ENCODE results near the gene PIK3R2.
A peak's percentile ranks its signal among the peaks of the same experiment; 100 is the strongest.

The PIK3R2 gene

GRCh38 chr19:18152442-18152816, 534 bp upstream of the PIK3R2 start:
- TF ChIP-seq MYC (IDR thresholded peaks at IDR 0.05; ENCODE audit: low read depth, low read length) (peak; percentile 74; the same call in 1 of the 2 replicates), MAX (IDR thresholded peaks at IDR 0.05; ENCODE audit: low read depth, low read length) (peak; percentile 76), POLR2A (IDR thresholded peaks at IDR 0.05; ENCODE audit: extremely low read depth, insufficient read length) (no peak)
- TF ChIP-seq, protein P1, sequence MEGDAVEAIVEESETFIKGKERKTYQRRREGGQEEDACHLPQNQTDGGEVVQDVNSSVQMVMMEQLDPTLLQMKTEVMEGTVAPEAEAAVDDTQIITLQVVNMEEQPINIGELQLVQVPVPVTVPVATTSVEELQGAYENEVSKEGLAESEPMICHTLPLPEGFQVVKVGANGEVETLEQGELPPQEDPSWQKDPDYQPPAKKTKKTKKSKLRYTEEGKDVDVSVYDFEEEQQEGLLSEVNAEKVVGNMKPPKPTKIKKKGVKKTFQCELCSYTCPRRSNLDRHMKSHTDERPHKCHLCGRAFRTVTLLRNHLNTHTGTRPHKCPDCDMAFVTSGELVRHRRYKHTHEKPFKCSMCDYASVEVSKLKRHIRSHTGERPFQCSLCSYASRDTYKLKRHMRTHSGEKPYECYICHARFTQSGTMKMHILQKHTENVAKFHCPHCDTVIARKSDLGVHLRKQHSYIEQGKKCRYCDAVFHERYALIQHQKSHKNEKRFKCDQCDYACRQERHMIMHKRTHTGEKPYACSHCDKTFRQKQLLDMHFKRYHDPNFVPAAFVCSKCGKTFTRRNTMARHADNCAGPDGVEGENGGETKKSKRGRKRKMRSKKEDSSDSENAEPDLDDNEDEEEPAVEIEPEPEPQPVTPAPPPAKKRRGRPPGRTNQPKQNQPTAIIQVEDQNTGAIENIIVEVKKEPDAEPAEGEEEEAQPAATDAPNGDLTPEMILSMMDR (IDR thresholded peaks at IDR 0.05; ENCODE audit: low read depth, low read length): peak; percentile 57
- peak overlapping the region; percentile 67 for H3K4me3 ChIP-seq (ENCODE audit: low read depth, low read length)
- DNase-seq (ENCODE audit: low read depth): peak; percentile 99

DNA sequence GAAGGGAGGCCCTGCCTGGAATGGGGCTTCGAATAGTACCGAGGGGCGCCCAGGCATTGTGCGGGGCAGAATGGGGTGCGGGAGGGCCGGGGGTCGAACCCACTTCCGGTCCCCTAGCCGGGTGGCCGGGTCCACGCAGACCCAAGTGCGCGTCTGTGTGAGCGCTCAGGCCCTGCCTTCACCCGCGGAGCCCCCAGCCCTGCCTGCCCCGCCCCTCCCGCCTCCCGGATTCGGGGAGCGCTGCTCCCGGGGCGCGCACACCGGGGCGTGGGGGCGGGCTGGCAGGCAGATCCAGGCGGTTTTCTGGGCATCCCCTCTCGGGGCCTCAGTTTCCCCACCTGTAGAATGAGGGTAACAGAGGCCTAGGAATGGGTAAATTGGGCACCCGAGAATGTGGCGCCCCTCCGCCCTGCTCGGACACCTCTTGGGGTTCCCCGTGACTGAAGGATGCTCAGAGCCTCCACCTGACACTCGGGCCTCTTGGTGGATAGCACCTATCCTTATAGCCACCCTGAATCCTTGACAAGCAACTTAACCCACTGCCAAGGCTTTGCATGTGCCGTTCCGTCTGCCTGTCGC, 682 bp downstream of the PIK3R2 start:
- peak overlapping the region; percentile 63 for H3K4me3 ChIP-seq (ENCODE audit: low read depth, low read length)
- DNase-seq (ENCODE audit: low read depth): peak; percentile 28

DNA sequence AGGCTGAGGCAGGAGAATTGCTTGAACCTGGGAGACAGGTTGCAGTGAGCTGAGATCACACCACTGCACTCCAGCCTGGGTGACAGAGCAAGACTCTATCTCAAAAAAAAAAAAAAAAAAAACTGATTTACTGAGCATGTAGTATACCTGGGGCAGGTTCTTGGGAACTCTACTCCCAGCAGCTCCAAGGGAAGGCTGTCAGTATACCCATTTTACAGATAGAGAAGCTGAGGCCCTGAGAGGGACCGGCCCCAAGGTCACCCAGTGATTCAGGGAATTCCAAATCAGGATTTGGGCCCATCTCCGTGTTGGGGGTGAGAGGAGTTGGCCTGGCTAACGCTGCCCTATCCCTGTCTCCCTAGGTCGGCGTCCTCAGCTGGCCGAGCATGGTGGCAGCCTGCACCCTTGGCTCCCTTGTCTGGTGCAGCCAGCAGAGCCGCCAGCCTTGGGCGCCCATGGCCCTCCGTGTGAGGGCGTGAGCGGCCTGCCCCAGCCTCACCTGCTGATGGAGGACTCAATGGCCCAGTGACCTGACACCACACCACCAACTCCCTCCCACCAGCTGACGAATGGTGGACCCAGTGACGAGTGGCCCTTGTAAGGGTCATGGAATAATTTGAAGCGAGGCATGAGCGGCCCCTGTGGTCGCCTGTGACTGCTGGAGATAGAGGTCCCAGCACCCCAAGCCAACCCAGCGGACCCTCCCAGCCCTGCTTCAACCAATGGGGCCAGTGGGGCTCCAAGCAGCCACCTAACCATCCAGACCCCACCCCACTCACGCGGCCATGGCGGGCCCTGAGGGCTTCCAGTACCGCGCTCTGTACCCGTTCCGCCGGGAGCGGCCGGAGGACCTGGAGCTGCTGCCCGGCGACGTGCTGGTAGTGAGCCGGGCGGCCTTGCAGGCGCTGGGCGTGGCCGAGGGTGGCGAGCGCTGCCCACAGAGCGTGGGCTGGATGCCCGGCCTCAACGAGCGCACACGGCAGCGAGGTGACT, 2.4 kb downstream of the PIK3R2 start:
- TF ChIP-seq POLR2A (IDR thresholded peaks at IDR 0.05; ENCODE audit: extremely low read depth, insufficient read length): no peak
- TF ChIP-seq, protein P1 (IDR thresholded peaks at IDR 0.05; ENCODE audit: low read depth, low read length): no peak
- TF ChIP-seq MYC (IDR thresholded peaks at IDR 0.05; ENCODE audit: low read depth, low read length): no peak
- no peak for TF ChIP-seq MAX (IDR thresholded peaks at IDR 0.05; ENCODE audit: low read depth, low read length)
- DNase-seq (ENCODE audit: low read depth): no peak

More for the DNA sequence above, 682 bp downstream of the PIK3R2 start:
- TF ChIP-seq MAX (IDR thresholded peaks at IDR 0.05; ENCODE audit: low read depth, low read length) (no peak), POLR2A (IDR thresholded peaks at IDR 0.05; ENCODE audit: extremely low read depth, insufficient read length) (no peak), MYC (IDR thresholded peaks at IDR 0.05; ENCODE audit: low read depth, low read length) (no peak)
- TF ChIP-seq, protein P1 (IDR thresholded peaks at IDR 0.05; ENCODE audit: low read depth, low read length): no peak

GRCh38 chr19:18156268-18156667, 3.3 kb downstream of the PIK3R2 start:
- DNase-seq (ENCODE audit: low read depth): no peak
- TF ChIP-seq MYC (IDR thresholded peaks at IDR 0.05; ENCODE audit: low read depth, low read length) (no peak), MAX (IDR thresholded peaks at IDR 0.05; ENCODE audit: low read depth, low read length) (no peak), POLR2A (IDR thresholded peaks at IDR 0.05; ENCODE audit: extremely low read depth, insufficient read length) (no peak)
- TF ChIP-seq, protein P1 (IDR thresholded peaks at IDR 0.05; ENCODE audit: low read depth, low read length): no peak
- no peak overlapping the region for H3K4me3 ChIP-seq (ENCODE audit: low read depth, low read length)

More for the DNA sequence above, 2.4 kb downstream of the PIK3R2 start:
- no peak overlapping the region for H3K4me3 ChIP-seq (ENCODE audit: low read depth, low read length)

DNA sequence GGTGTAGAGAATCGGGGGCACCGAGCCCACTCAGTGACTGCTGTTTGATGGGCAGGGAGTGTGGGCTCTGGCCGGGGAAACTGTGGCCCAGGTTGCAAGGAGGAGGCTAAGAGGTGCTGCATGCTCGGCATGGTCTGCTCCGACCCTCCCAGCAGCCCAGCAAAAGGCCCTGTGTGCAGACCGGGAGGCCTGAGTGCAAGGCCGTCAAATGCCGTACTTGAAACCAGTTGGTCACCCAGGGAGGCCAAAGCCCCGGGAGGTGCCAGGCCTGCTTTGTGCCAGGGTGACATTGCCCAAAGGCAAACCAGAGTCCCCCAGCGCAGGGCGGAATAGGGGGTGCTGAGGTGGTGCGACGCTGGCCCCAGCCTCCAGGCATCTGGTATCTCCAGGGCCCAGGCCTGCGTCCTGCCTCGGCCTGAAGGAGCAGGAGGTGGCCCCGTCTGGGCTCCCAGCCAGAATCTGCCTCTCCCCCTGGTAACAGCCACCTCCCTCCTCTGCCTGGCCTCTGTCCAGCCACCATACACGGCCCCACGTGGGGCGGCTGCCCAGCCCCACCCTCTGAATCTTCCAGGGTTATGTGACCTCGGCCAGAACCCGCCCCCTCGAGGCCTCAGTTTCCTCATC, 4.0 kb downstream of the PIK3R2 start:
- no peak for DNase-seq (ENCODE audit: low read depth)
- TF ChIP-seq MAX (IDR thresholded peaks at IDR 0.05; ENCODE audit: low read depth, low read length): no peak
- TF ChIP-seq, protein P1 (IDR thresholded peaks at IDR 0.05; ENCODE audit: low read depth, low read length): no peak
- TF ChIP-seq MYC (IDR thresholded peaks at IDR 0.05; ENCODE audit: low read depth, low read length): no peak
- TF ChIP-seq POLR2A (IDR thresholded peaks at IDR 0.05; ENCODE audit: extremely low read depth, insufficient read length): no peak
- H3K4me3 ChIP-seq (ENCODE audit: low read depth, low read length): no peak overlapping the region

Data from NB4 (cell line).